ENCODE measurements around the gene RAD21L1. TPM values are rescaled to one million over a fixed set of nuclear protein-coding genes. Genes with fewer than 3 reads are reported as not detected.

Gene RAD21L1
- total RNA-seq = 0.14 and 0.18 TPM in 2 replicates

DNA sequence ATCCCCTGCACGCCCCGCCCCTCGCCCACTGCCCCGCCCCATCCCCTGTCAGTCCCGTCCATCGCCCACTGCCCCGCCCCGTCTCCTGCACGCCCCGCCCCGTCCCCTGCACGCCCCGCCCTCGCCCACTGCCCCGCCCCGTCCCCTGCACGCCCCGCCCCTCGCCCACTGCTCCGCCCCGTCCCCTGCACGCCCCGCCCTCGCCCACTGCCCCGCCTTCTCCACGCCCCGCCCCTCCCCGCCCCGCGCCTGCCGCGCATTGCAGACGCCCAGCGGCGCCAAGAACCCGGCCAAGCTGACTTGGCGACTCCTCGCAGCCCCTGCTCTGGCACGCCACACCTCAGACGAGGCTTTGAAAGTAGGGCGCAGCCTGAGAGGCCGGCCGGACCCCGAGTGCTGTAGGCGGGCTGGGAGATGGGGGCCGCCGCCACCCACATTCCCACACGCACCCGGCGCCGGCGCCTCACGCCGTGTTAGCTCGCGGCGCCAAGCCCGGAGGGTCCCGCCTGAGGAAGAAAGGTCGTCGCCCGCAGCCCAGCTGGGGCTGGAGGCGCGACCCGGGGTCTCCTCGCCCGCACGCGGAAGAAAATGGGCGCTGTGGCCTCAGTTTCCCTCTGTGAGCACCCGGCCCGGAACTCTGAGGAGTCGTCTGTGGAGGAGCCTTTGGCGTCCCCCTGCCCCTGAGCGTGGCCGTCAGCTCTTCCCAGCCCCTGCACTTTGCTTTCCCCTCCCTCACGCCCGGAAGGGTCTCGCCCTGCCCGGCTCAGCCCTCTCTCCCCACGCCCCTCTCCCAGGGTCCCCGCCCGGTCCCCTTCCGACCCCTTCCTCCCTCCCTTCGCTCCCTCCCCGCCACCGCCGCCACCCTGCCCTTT is at the start of gene RAD21L1:
Gene RAD21L1 (plus strand): TSS at position 262 of the 872 bp plus-strand sequence. CDS start 2,410 bp downstream, outside the sequence.

DNA sequence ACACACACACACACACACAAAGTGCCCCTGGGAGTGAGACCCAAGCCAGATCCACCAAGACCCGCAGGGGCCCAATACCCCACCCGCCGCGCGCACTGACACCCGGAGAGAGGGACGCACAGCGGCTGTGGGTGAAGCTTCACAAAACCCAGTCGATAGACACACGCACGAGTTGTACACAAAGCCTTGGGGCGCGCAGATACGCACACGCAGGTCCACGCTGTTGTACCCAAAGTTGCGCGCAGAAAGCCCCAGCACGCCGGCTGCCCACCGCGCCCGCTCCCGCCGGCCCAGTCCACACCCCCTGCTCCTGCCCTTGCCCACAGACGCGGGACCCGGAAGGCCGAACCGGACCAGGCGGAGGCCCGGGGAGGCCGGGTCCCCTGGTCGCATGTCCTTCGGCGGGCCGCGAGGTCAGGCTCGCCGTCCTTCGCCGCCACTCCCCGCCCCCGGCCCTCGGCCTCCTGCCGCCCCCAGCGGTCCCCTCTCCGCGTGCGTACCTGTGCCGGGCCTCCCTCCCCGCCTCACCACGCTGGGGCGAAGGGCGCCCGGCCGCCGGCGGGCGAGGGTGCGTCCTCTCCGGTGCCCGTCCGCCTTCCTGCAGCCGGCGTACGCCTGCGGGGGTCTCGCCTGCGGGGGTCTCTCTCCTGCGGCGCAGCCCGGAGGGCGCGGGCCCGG is 41.1 kb upstream of the RAD21L1 start, which contains the start of gene TMEM74B:
Gene TMEM74B (minus strand): TSS at position 344 of the 678 bp plus-strand sequence. CDS start 1,180 bp downstream, outside the sequence.

DNA sequence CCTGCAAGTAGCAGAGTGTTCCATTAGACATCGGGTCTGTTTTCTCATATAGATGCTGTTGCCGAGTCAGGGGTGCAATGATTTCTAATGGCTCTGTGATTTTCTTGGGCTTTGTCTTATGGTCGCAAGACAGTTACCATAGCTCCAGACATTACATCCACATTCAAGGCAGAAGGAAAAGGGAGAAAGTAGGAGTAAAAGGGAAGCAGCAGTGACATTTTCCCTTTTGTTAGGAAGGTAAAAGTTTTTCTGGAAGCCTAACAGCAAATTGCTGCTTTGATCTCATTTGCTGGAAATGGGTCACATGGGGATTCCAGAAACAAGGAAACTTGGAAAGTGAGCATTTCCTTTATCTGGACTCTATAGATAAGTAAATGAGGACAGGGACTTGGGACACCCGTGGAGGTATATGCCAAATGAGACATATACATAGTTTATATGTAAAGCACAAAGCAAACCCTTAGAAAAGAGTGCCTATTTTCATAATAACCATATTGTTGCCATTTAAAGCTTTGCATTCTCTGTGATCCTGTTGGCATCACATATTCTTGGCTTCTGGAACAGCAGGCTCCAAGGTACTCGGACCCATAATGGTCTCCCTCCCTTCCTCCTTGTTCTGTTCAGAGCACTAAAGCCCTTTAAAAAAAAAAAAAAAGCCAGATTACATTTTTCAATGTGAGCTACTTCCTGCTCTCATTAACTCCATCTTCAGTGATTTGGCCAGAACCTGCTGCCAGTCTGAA is 22.9 kb upstream of the RAD21L1 start, which contains the start of gene C20orf202:
Gene C20orf202 (plus strand): TSS at position 693 of the 743 bp plus-strand sequence. CDS start 132 bp downstream, outside the sequence.

DNA sequence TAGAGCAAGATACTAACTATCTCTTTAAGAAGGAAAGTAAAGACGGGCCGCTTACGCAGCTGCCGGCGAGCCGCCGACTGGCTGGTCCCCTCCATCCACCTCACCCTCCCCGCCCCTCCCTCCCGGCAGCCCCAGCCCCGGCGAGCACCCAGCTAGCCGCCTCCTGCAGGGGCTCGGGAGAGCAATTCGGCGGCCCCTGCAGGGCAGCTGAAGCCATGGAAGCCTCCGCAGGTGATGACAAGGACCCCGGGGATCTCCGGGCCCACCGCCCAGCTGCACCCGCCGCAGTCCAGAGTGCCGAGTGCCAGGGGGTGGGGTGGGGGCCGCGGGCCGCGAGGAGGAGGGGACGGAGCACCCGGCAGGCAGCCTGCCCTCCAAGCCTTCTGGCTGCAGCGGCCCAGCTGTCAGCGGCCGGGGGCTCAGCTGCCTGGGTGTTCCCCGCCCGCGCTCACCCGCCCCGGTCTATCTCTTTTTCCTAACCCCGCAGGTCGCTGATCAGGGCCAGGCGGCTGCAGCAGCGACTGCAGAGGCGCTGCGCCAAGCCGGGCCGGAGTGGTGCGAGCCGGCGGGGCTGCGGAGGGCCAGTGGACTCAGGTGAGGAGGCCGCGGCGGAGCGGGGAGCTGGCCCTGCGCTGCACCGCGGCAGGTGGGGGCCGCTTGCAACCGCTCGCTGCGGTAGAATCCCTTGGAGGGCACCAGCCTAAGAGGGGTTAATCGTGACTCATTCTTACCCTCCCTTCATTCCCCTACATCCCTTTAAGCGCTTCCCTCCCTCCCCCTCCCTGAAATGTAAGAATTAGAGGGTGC is 40.5 kb downstream of the RAD21L1 start, which contains the start of gene SNPH:
Gene SNPH (plus strand): TSS at position 128 of the 807 bp plus-strand sequence. CDS start 29,946 bp downstream, outside the sequence.

Other genes starting within 250 kb of the RAD21L1 start
- not detected in 2 replicates for gene RSPO4, start 223.7 kb upstream of the RAD21L1 start, total RNA-seq
- 14.8 and 19.3 TPM in 2 replicates for gene PSMF1, start 107.4 kb upstream of the RAD21L1 start, total RNA-seq
- gene TMEM74B, start 41.1 kb upstream of the RAD21L1 start, total RNA-seq = 0.46 TPM in 1 of 2 replicates, not detected in the other
- gene C20orf202, start 22.6 kb upstream of the RAD21L1 start, total RNA-seq = not detected in 2 replicates
- gene SNPH, start 40.2 kb downstream of the RAD21L1 start, total RNA-seq = 10.4 and 11.8 TPM in 2 replicates
- gene SDCBP2, start 103.1 kb downstream of the RAD21L1 start, total RNA-seq = 1.3 and 1.4 TPM in 2 replicates
- 93.2 and 97.1 TPM in 2 replicates for gene FKBP1A, start 167.0 kb downstream of the RAD21L1 start, total RNA-seq
- gene NSFL1C, start 240.8 kb downstream of the RAD21L1 start, total RNA-seq = 16.1 and 23.9 TPM in 2 replicates

Data from smooth muscle cell of bladder (primary cell).